ENCODE results near the gene S100A5. TPM values are rescaled to one million over a fixed set of nuclear protein-coding genes. Genes with fewer than 3 reads are reported as not detected.

The S100A5 gene
- total and polyA plus RNA-seq, 2 of the 8 experiments (the other 6 are each of a cell fraction or from before 2014, with no cell fraction given): not detected

GRCh38 chr1:153553096-153553495, 12.4 kb upstream of the S100A5 start:
- Histone ChIP-seq H3K4me2 (ENCODE audit: insufficient read depth in 1 of 2, low read depth in 2 of 2, low read length in 2 of 2) (no peak overlapping the region), H3K23me2 (ENCODE audit: low read depth, low read length) (no peaks in the 10 kb centered on the region), H3K79me1 (ENCODE audit: low read depth, low read length) (no peaks in the 10 kb centered on the region), H3K23ac (ENCODE audit: insufficient read length) (no peak overlapping the region), H3K79me2 (ENCODE audit: control insufficient read depth in 1 of 2, insufficient read depth in 2 of 2, low read length in 2 of 2) (no peaks in the 10 kb centered on the region), H4K8ac (ENCODE audit: extremely low read depth, insufficient read depth, low read length) (no peak overlapping the region), H4K91ac (replicated peaks; ENCODE audit: insufficient read length, low read length) (no peak overlapping the region), H2BK120ac (replicated peaks; ENCODE audit: low read depth, low read length) (no peak overlapping the region), H2BK5ac (ENCODE audit: low read depth, low read length) (no peak overlapping the region), H3K36me3 (ENCODE audit: control insufficient read depth in 2 of 4, insufficient read depth in 4 of 4, low read length in 3 of 4) (no peaks in the 10 kb centered on the region), H3K14ac (ENCODE audit: insufficient read length) (no peak overlapping the region), H3K9ac (replicated peaks in 1 of 4; ENCODE audit: extremely low read depth in 1 of 4, low read depth in 3 of 4, low read length in 3 of 4) (no peak overlapping the region), H3K27me3 (replicated peaks in 1 of 4; ENCODE audit: control insufficient read depth in 3 of 4, extremely low read depth in 1 of 4, insufficient read depth in 3 of 4, low read length in 3 of 4) (no peaks in the 10 kb centered on the region; a peak in 2 of 7 replicates), H2BK12ac (ENCODE audit: low read depth, low read length) (no peak overlapping the region; the same call in 1 of the 2 replicates), H3K4ac (replicated peaks; ENCODE audit: insufficient read length, low read depth, low read length) (no peak overlapping the region), H2BK15ac (ENCODE audit: low read length) (no peak overlapping the region), H4K20me1 (replicated peaks in 1 of 2; ENCODE audit: control insufficient read depth in 1 of 2, insufficient read depth in 2 of 2, low read length in 2 of 2) (no peaks in the 10 kb centered on the region), H2BK20ac (ENCODE audit: low read length) (no peak overlapping the region), H3K56ac (replicated peaks; ENCODE audit: insufficient read length, low read depth, low read length) (no peak overlapping the region), H3K4me3 (ENCODE audit: extremely low read depth in 1 of 4, insufficient read depth in 2 of 4, low read depth in 3 of 4, low read length in 4 of 4) (no peak overlapping the region), H3K4me1 (replicated peaks in 1 of 4; ENCODE audit: control insufficient read depth in 3 of 4, insufficient read depth in 4 of 4, low read length in 3 of 4) (peaks cover 0 to 10% (median 2%) of the 10 kb centered on the region in 4 experiments; a peak in 2 of 7 replicates), H3K27ac (ENCODE audit: low read depth, low read length) (no peak overlapping the region), H3K9me3 (ENCODE audit: insufficient read depth in 2 of 2, low read depth in 1 of 2, low read length in 1 of 2) (no peaks in the 10 kb centered on the region), H2AFZ (ENCODE audit: low read length) (no peak overlapping the region), H3K18ac (ENCODE audit: extremely low read depth, low read length) (no peak overlapping the region), H4K5ac (ENCODE audit: insufficient read length, low read depth, low read length) (no peak overlapping the region), H2AK5ac (ENCODE audit: low read depth, low read length) (no peak overlapping the region)
- ChIA-PET CTCF (ENCODE audit: partially characterized antibody) (interaction anchor here (0.9 to 12.9 kb wide), 12 partner anchors 9 to 534 kb away, joined by 3 to 165 read pairs (median 10); partner anchors contain the start of genes S100A1, S100A13, S100A2 and S100A5), POLR2A (ENCODE audit: partially characterized antibody) (interaction anchor here (1.0 to 2.5 kb wide), 5 partner anchors 9 to 109 kb away, joined by 3 to 6 read pairs (median 6); partner anchors contain the start of gene S100A13)
- no peak for TF ChIP-seq RBBP5 (IDR thresholded peaks at IDR 0.05; ENCODE audit: borderline replicate concordance, low read depth, low read length)
- WGBS, 2 experiments (ENCODE audit: extremely low coverage in 1 of 2, insufficient coverage in 1 of 2, insufficient read length in 1 of 2, insufficient replicate concordance in 2 of 2, low coverage in 1 of 2, low lambda C conversion rate in 2 of 2, missing lambda C conversion rate in 1 of 2): 87% methylated on average over 10 of the region's 12 CpGs; no CpG with 5 or more reads in 1 of the 2 experiments
- no peak for FAIRE-seq
- no peak for DNase-seq (ENCODE audit: low read depth in 1 of 2, low spot score in 2 of 2)

Measured in H1 (cell line).